ENCODE data around the gene RNF32. TPM values are rescaled to one million over a fixed set of nuclear protein-coding genes. Genes with fewer than 3 reads are reported as not detected.
A peak's percentile ranks its signal among the peaks of the same experiment; 100 is the strongest.

RNF32 gene
- total and polyA plus RNA-seq, 2 of the 13 experiments (the other 11 are each of a cell fraction or from before 2014, with no cell fraction given): not detected

- TF ChIP-seq GTF2F1 (IDR thresholded peaks at IDR 0.05; ENCODE audit: low read length): 0 out of 2 replicates have a peak, but pooled peaks have one; percentile 47
- peak; percentile 81; the same call in 1 of the 2 replicates for TF ChIP-seq RCOR2 (CRISPR knock-in tag; IDR thresholded peaks at IDR 0.05)
- no peak for TF ChIP-seq SIN3A (IDR thresholded peaks at IDR 0.05; ENCODE audit: borderline replicate concordance, low read depth, low read length)
- no peak for TF ChIP-seq ZFYVE20 (CRISPR knock-in tag; IDR thresholded peaks at IDR 0.05; ENCODE audit: borderline replicate concordance, low read depth)
- TF ChIP-seq ZIK1 (CRISPR knock-in tag; IDR thresholded peaks at IDR 0.05; ENCODE audit: borderline replicate concordance, low read depth): no peak
- no peak for TF ChIP-seq ZFAT (CRISPR knock-in tag; conservative IDR thresholded peaks at IDR 0.05)
- TF ChIP-seq ZNF746 (CRISPR knock-in tag; IDR thresholded peaks at IDR 0.05): peak; percentile 17; the same call in 1 of the 2 replicates
- peak; percentile 82 for TF ChIP-seq ZNF609 (CRISPR knock-in tag; IDR thresholded peaks at IDR 0.05; ENCODE audit: borderline replicate concordance)
- TF ChIP-seq ASH2L (IDR thresholded peaks at IDR 0.05; ENCODE audit: insufficient read length, low read depth, low read length): peak; percentile 97
- 0 out of 2 replicates have a peak, but pooled peaks have one; percentile 49 for TF ChIP-seq ZBTB34 (CRISPR knock-in tag; IDR thresholded peaks at IDR 0.05)
- no peak for TF ChIP-seq ESRRA (CRISPR knock-in tag; IDR thresholded peaks at IDR 0.05; ENCODE audit: low read depth)
- no peak for TF ChIP-seq POLR2AphosphoS2 (IDR thresholded peaks at IDR 0.05; ENCODE audit: low read depth, low read length)
- peak; percentile 72; the same call in 1 of the 2 replicates for TF ChIP-seq RNF219 (CRISPR knock-in tag; IDR thresholded peaks at IDR 0.05)
- TF ChIP-seq ZSCAN31 (CRISPR knock-in tag; IDR thresholded peaks at IDR 0.05; ENCODE audit: low read depth): peak; percentile 46; the same call in 1 of the 2 replicates
- TF ChIP-seq ZNF770 (CRISPR knock-in tag; IDR thresholded peaks at IDR 0.05): 0 out of 2 replicates have a peak, but pooled peaks have one; percentile 44
- no peak for TF ChIP-seq TCF12 (IDR thresholded peaks at IDR 0.05)
- no peak; the same call in 1 of the 2 replicates for TF ChIP-seq TCF12 (CRISPR knock-in tag; IDR thresholded peaks at IDR 0.05)
- peak; percentile 44; the same call in 1 of the 2 replicates for TF ChIP-seq ZNF7 (CRISPR knock-in tag; IDR thresholded peaks at IDR 0.05)
Observed at GRCh38 chr7:156614434-156615264, 25.9 kb upstream of the RNF32 start (continued).

Data from HepG2 (cell line).